IMR-90 (cell line): ENCODE measurements around the gene DDX39A. TPM values are rescaled to one million over a fixed set of nuclear protein-coding genes. Genes with fewer than 3 reads are reported as not detected.

Source experiments
- ATAC-seq: fragments of 200-7000 bp; cut with Tn5 transposase; 2 replicates; pipeline ENCODE4 v1.9.1; 2020; ENCODE audit warnings: low read depth, mild to moderate bottlenecking, moderate library complexity
- BruUV-seq: library from RNA; stranded (reverse); fragments of 400-500 nt; replicated peaks from 2 replicates; lab custom pipeline; 2021; lab: Mats Ljungman, UMichigan
- CTCF ChIA-PET: fragments of 300-600 bp; formaldehyde crosslinking; extraction: SDS; loops from one replicate; lab custom pipeline; 2021; ENCODE audit warnings: antibody characterized with exemption; lab: Yijun Ruan, JAX
- POLR2A ChIA-PET: fragments of 300-600 bp; sonication (Branson Sonifier 250); formaldehyde crosslinking; loops from one replicate; lab custom pipeline; 2022; ENCODE audit warnings: antibody characterized with exemption; ENCODE audit not compliant: unreplicated experiment; lab: Charles Lee
- DNase-seq: peaks from one replicate; pipeline ENCODE4 v3.0.0; 2013
- H2AFZ ChIP-seq: replicated peaks from 2 replicates; pipeline ENCODE3; 2013; ENCODE audit warnings: low read length, mild to moderate bottlenecking; ENCODE audit not compliant: poor library complexity
- H2AK5ac ChIP-seq: 2 replicates; pipeline ENCODE4 v1.6.1; 2013; ENCODE audit warnings: low read depth, low read length, inconsistent platforms
- H2AK9ac ChIP-seq: replicated peaks from 2 replicates; pipeline ENCODE3; 2013; ENCODE audit warnings: mild to moderate bottlenecking, low read depth, low read length, moderate library complexity; ENCODE audit not compliant: poor library complexity
- H2BK120ac ChIP-seq: 2 replicates; pipeline ENCODE4 v1.6.1; 2013; ENCODE audit warnings: low read depth, low read length, inconsistent platforms
- H2BK15ac ChIP-seq: 3 replicates; pipeline ENCODE4 v1.6.1; 2013; ENCODE audit warnings: low read depth, low read length, inconsistent platforms
- H2BK20ac ChIP-seq: 2 replicates; pipeline ENCODE4 v1.6.1; 2013; ENCODE audit warnings: low read depth, mild to moderate bottlenecking, inconsistent platforms, low read length, moderate library complexity
- H2BK5ac ChIP-seq: 2 replicates; pipeline ENCODE4 v1.6.1; 2013; ENCODE audit warnings: mild to moderate bottlenecking, low read depth, low read length, inconsistent platforms; ENCODE audit not compliant: poor library complexity, severe bottlenecking
- H3K14ac ChIP-seq: replicated peaks from 2 replicates; pipeline ENCODE4 v1.6.1; 2013; ENCODE audit warnings: low read depth, low read length, inconsistent platforms
- H3K18ac ChIP-seq: 2 replicates; pipeline ENCODE4 v1.6.1; 2013; ENCODE audit warnings: low read depth, low read length, control low read depth
- H3K23ac ChIP-seq: 2 replicates; pipeline ENCODE4 v1.6.1; 2013; ENCODE audit warnings: low read depth, low read length, inconsistent platforms
- H3K27ac ChIP-seq: 2 replicates; pipeline ENCODE4 v1.5.1; 2013; ENCODE audit warnings: mild to moderate bottlenecking, control low read depth, low read length; ENCODE audit not compliant: insufficient read depth
- H3K27me3 ChIP-seq: 2 replicates; pipeline ENCODE4 v1.6.1; 2013; ENCODE audit warnings: low read length; ENCODE audit not compliant: control insufficient read depth, insufficient read depth
- H3K36me3 ChIP-seq: 2 replicates; pipeline ENCODE4 v1.6.1; 2013; ENCODE audit warnings: low read length, mixed read lengths; ENCODE audit not compliant: control insufficient read depth, insufficient read depth
- H3K4ac ChIP-seq: 2 replicates; pipeline ENCODE4 v1.6.1; 2013; ENCODE audit warnings: low read depth, low read length, inconsistent platforms
- H3K4me1 ChIP-seq: 2 replicates; pipeline ENCODE4 v1.6.1; 2013; ENCODE audit warnings: low read length, mixed read lengths; ENCODE audit not compliant: control insufficient read depth, insufficient read depth
- H3K4me2 ChIP-seq: 2 replicates; pipeline ENCODE4 v1.6.1; 2013; ENCODE audit warnings: low read depth, mild to moderate bottlenecking, control low read depth, low read length, moderate library complexity
- H3K4me3 ChIP-seq: 2 replicates; pipeline ENCODE4 v1.5.1; 2013; ENCODE audit warnings: low read depth, mild to moderate bottlenecking, control low read depth, low read length, moderate library complexity; ENCODE audit not compliant: insufficient read depth
- H3K56ac ChIP-seq: 2 replicates; pipeline ENCODE4 v1.6.1; 2013; ENCODE audit warnings: low read length, inconsistent platforms; ENCODE audit not compliant: insufficient read depth; ENCODE audit errors: extremely low read depth
- H3K79me1 ChIP-seq, 2 experiments: 2 replicates each; pipeline ENCODE4 v1.6.1; 2013; ENCODE audit warnings: low read length in 2 of 2, inconsistent platforms in 1 of 2, low read depth in 1 of 2
- H3K9ac ChIP-seq: 2 replicates; pipeline ENCODE4 v1.6.1; 2013; ENCODE audit warnings: low read depth, low read length, control low read depth
- H3K9me1 ChIP-seq: 2 replicates; pipeline ENCODE4 v1.6.1; 2013; ENCODE audit warnings: low read length, inconsistent platforms; ENCODE audit not compliant: insufficient read depth
- H3K9me3 ChIP-seq: 2 replicates; pipeline ENCODE4 v1.6.1; 2013; ENCODE audit warnings: low read length; ENCODE audit not compliant: control insufficient read depth, insufficient read depth
- H4K20me1 ChIP-seq: 2 replicates; pipeline ENCODE4 v1.6.1; 2013; ENCODE audit warnings: low read length, inconsistent platforms; ENCODE audit not compliant: insufficient read depth
- H4K5ac ChIP-seq: 2 replicates; pipeline ENCODE4 v1.6.1; 2013; ENCODE audit warnings: mild to moderate bottlenecking, low read depth, low read length, control low read depth
- H4K8ac ChIP-seq, 2 experiments: 2 replicates each; pipeline ENCODE4 v1.6.1; 2013; ENCODE audit warnings: low read depth in 2 of 2, low read length in 2 of 2, control low read depth in 1 of 2, inconsistent platforms in 1 of 2
- H4K91ac ChIP-seq: 2 replicates; pipeline ENCODE4 v1.6.1; 2013; ENCODE audit warnings: low read depth, low read length, inconsistent platforms; ENCODE audit not compliant: insufficient read depth
- CEBPB ChIP-seq: IDR thresholded peaks from 2 replicates; pipeline ENCODE4 v1.6.1; 2012; ENCODE audit warnings: low read depth, low read length, improper control_type of control experiment
- FOS ChIP-seq: fragments of 150-350 bp; IDR thresholded peaks from 2 replicates; pipeline ENCODE4 v1.6.1; 2016; ENCODE audit warnings: low read depth, low read length
- MAFK ChIP-seq: IDR thresholded peaks from 2 replicates; pipeline ENCODE4 v1.6.1; 2012; ENCODE audit warnings: low read depth, low read length, improper control_type of control experiment
- MAZ ChIP-seq: IDR thresholded peaks from 2 replicates; pipeline ENCODE4 v1.6.1; 2012; ENCODE audit warnings: low read depth, mild to moderate bottlenecking, low read length, improper control_type of control experiment, moderate library complexity, borderline replicate concordance
- MXI1 ChIP-seq: IDR thresholded peaks from 2 replicates; pipeline ENCODE4 v1.6.1; 2012; ENCODE audit warnings: low read depth, mild to moderate bottlenecking, low read length, moderate library complexity, borderline replicate concordance
- NFE2L2 ChIP-seq: fragments of 150-350 bp; IDR thresholded peaks from 2 replicates; pipeline ENCODE4 v1.6.1; 2016; ENCODE audit warnings: low read depth, mild to moderate bottlenecking, low read length
- POLR2A ChIP-seq: IDR thresholded peaks from 2 replicates; pipeline ENCODE4 v1.6.1; 2012; ENCODE audit warnings: mild to moderate bottlenecking, low read depth, low read length
- RAD21 ChIP-seq: IDR thresholded peaks from 2 replicates; pipeline ENCODE4 v1.6.1; 2012; ENCODE audit warnings: low read length, improper control_type of control experiment
- RCOR1 ChIP-seq: IDR thresholded peaks from 2 replicates; pipeline ENCODE4 v1.6.1; 2012; ENCODE audit warnings: mild to moderate bottlenecking, low read length, improper control_type of control experiment; ENCODE audit not compliant: insufficient replicate concordance
- SMC3 ChIP-seq: fragments of 150-350 bp; IDR thresholded peaks from 2 replicates; pipeline ENCODE4 v1.6.1; 2016; ENCODE audit warnings: low read depth, mild to moderate bottlenecking, antibody characterized with exemption, low read length, moderate library complexity
- WGBS, 2 experiments: methylation state at CpG; one replicate each; pipeline versions ENCODE4 v1.1.5 to v1.1.7; 2013; ENCODE audit warnings: missing lambda C conversion rate in 2 of 2; ENCODE audit not compliant: insufficient read length in 1 of 2; ENCODE audit errors: extremely low coverage in 2 of 2; 5-methylcytosine and 5-hydroxymethylcytosine counted together
- dilution Hi-C: fragments of 300-500 bp; cut with HindIII; formaldehyde crosslinking; loops from one replicate; pipeline ENCODE4 v1.14.3; 2018; ENCODE audit warnings: low sequenced_read_pairs; ENCODE audit not compliant: unreplicated experiment
- in situ Hi-C: fragments of 300-500 bp; cut with MboI; formaldehyde crosslinking; loops from 3 replicates; pipeline ENCODE4 v1.14.3; 2019; ENCODE audit warnings: low sequenced_read_pairs, inconsistent platforms, mixed read lengths
- intact Hi-C: fragments of 100-400 bp; cut with micrococcal nuclease; formaldehyde crosslinking; loops from 2 replicates; pipeline ENCODE4 v1.10.0; 2022
- polyA plus RNA-seq, 3 experiments: library from polyadenylated mRNA; depleted of rRNA; stranded (reverse); fragments of >200 nt; gene quantifications; 2 replicates each; pipeline ENCODE4 v1.2.3, GENCODE V29; 2012; ENCODE audit warnings: low replicate concordance in 1 of 3
- total RNA-seq: library from RNA; depleted of rRNA; stranded (reverse); fragments of >200 nt; gene quantifications from 2 replicates; pipeline ENCODE4 v1.2.3, GENCODE V29; 2012
- TF ChIP-seq, protein P1 (sequence below): conservative IDR thresholded peaks from 2 replicates; pipeline ENCODE4 v1.5.1; 2012; ENCODE audit warnings: mild to moderate bottlenecking, low read depth, low read length, improper control_type of control experiment

Gene DDX39A
- total and polyA plus RNA-seq, 2 of the 4 experiments (the other 2 are of a cell fraction): 82.5 to 83.0 TPM

GRCh38 chr19:14463747-14464146 is 44.6 kb upstream of the DDX39A start:
- no peak overlapping the region for H3K4ac ChIP-seq
- no peak overlapping the region for H4K91ac ChIP-seq
- H2BK5ac ChIP-seq: no peak overlapping the region
- CTCF ChIA-PET: no interaction called here
- no peak overlapping the region for H3K23ac ChIP-seq
- dilution Hi-C loops: no loop called here
- H3K56ac ChIP-seq: no peak overlapping the region
- H4K20me1 ChIP-seq: no peaks in the 10 kb centered on the region; the same call in 1 of the 2 replicates
- TF ChIP-seq POLR2A: no peak
- no peak for TF ChIP-seq MAFK
- TF ChIP-seq MAZ: no peak
- no peak for TF ChIP-seq FOS
- no peak for TF ChIP-seq RCOR1
- no peak for TF ChIP-seq RAD21
- TF ChIP-seq CEBPB: no peak
- TF ChIP-seq MXI1: no peak
- TF ChIP-seq NFE2L2: no peak
- TF ChIP-seq SMC3: no peak
- TF ChIP-seq, protein P1, sequence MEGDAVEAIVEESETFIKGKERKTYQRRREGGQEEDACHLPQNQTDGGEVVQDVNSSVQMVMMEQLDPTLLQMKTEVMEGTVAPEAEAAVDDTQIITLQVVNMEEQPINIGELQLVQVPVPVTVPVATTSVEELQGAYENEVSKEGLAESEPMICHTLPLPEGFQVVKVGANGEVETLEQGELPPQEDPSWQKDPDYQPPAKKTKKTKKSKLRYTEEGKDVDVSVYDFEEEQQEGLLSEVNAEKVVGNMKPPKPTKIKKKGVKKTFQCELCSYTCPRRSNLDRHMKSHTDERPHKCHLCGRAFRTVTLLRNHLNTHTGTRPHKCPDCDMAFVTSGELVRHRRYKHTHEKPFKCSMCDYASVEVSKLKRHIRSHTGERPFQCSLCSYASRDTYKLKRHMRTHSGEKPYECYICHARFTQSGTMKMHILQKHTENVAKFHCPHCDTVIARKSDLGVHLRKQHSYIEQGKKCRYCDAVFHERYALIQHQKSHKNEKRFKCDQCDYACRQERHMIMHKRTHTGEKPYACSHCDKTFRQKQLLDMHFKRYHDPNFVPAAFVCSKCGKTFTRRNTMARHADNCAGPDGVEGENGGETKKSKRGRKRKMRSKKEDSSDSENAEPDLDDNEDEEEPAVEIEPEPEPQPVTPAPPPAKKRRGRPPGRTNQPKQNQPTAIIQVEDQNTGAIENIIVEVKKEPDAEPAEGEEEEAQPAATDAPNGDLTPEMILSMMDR: no peak
- ATAC-seq: no peak
- no peaks in the 10 kb centered on the region; the same call in 1 of the 2 replicates for H3K9me1 ChIP-seq
- H2BK15ac ChIP-seq: no peak overlapping the region
- H3K4me1 ChIP-seq: no peaks in the 10 kb centered on the region
- H3K9me3 ChIP-seq: no peaks in the 10 kb centered on the region
- no peak overlapping the region for H3K4me2 ChIP-seq
- no peak overlapping the region for H2BK20ac ChIP-seq
- in situ Hi-C loops: no loop called here
- H3K27ac ChIP-seq: no peak overlapping the region
- H2BK120ac ChIP-seq: no peak overlapping the region
- BruUV-seq: no TSS peak
- H2AFZ ChIP-seq: no peak overlapping the region
- no peak overlapping the region for H3K9ac ChIP-seq
- intact Hi-C loops: no loop called here
- no peak overlapping the region for H3K18ac ChIP-seq
- no peak overlapping the region for H3K4me3 ChIP-seq
- no peak overlapping the region for H2AK5ac ChIP-seq
- 97% methylated on average over 14 of the region's 21 CpGs; no CpG with 5 or more reads in 1 of the 2 experiments for WGBS, 2 experiments
- no peak for DNase-seq
- peaks cover 44% of the 10 kb centered on the region for H3K36me3 ChIP-seq
- H3K27me3 ChIP-seq: no peaks in the 10 kb centered on the region
- no peak overlapping the region for H2AK9ac ChIP-seq
- POLR2A ChIA-PET: no interaction called here
- no peak overlapping the region for H4K5ac ChIP-seq
- H3K79me1 ChIP-seq: no peaks in the 10 kb centered on the region
- no peak overlapping the region for H3K14ac ChIP-seq
- no peak overlapping the region for H4K8ac ChIP-seq
